Activated naive CD4-positive, alpha-beta T cell treated with Interleukin-2 at 50 U/mL for 16 hours (primary cell): ENCODE data around the gene RHOT2.
A peak's percentile ranks its signal among the peaks of the same experiment; 100 is the strongest.

ENCODE experiments used
- DNase-seq: peaks from one replicate; pipeline ENCODE4 v3.0.0-alpha.2; 2020

RHOT2 gene

GRCh38 chr16:632486-633335 lies 35.2 kb upstream of the RHOT2 start:
- no peak for DNase-seq

- DNase-seq, result no peak
Observed at GRCh38 chr16:633336-634050, 34.4 kb upstream of the RHOT2 start.

GRCh38 chr16:634051-634670 lies 33.8 kb upstream of the RHOT2 start:
- no peak for DNase-seq

GRCh38 chr16:634996-635395 lies 32.9 kb upstream of the RHOT2 start:
- DNase-seq, result no peak

GRCh38 chr16:635573-636205 lies 32.2 kb upstream of the RHOT2 start:
- DNase-seq, result peak; percentile 8

- peak; percentile 93 for DNase-seq
Observed at GRCh38 chr16:636206-637080, 31.5 kb upstream of the RHOT2 start, which contains the start of gene METTL26. Gene METTL26 (minus strand): TSS chr16:636305. CDS start chr16:636290, 15 bp downstream.

- peak; percentile 81 for DNase-seq
Observed at GRCh38 chr16:637081-638018, 30.6 kb upstream of the RHOT2 start.

- DNase-seq, result no peak
Observed at GRCh38 chr16:638034-638543, 29.8 kb upstream of the RHOT2 start.

GRCh38 chr16:638836-639235 lies 29.1 kb upstream of the RHOT2 start:
- DNase-seq, result no peak

- no peak for DNase-seq
Observed at GRCh38 chr16:640614-641013, 27.3 kb upstream of the RHOT2 start.

- peak; percentile 77 for DNase-seq
Observed at GRCh38 chr16:641326-642188, 26.4 kb upstream of the RHOT2 start, which contains the start of gene MCRIP2. Gene MCRIP2 (plus strand): TSS chr16:641828. CDS start chr16:641992, 164 bp downstream.

- DNase-seq, result peak; percentile 39
Observed at GRCh38 chr16:642189-643049, 25.5 kb upstream of the RHOT2 start.

- DNase-seq, result no peak
Observed at GRCh38 chr16:643050-643368, 24.9 kb upstream of the RHOT2 start.

- no peak for DNase-seq
Observed at GRCh38 chr16:644556-644955, 23.4 kb upstream of the RHOT2 start.

- no peak for DNase-seq
Observed at GRCh38 chr16:645852-646678, 21.9 kb upstream of the RHOT2 start.

GRCh38 chr16:646679-647172 lies 21.2 kb upstream of the RHOT2 start:
- DNase-seq, result no peak

- no peak for DNase-seq
Observed at GRCh38 chr16:647173-647902, 20.6 kb upstream of the RHOT2 start.
